DND-41 (cell line): ENCODE results near the gene GALR2.

Source experiments
- EZH2 ChIP-seq: IDR thresholded peaks from 3 replicates; pipeline ENCODE4 v1.6.1; 2012; ENCODE audit warnings: borderline replicate concordance, low read depth, mild to moderate bottlenecking, moderate library complexity, low read length, inconsistent platforms; ENCODE audit not compliant: severe bottlenecking
- TF ChIP-seq, protein P1 (sequence below): IDR thresholded peaks from 2 replicates; pipeline ENCODE4 v1.5.1; 2012; ENCODE audit warnings: borderline replicate concordance, low read length, moderate library complexity, mild to moderate bottlenecking; ENCODE audit not compliant: poor library complexity, severe bottlenecking; ENCODE audit errors: extremely low read depth

DNA sequence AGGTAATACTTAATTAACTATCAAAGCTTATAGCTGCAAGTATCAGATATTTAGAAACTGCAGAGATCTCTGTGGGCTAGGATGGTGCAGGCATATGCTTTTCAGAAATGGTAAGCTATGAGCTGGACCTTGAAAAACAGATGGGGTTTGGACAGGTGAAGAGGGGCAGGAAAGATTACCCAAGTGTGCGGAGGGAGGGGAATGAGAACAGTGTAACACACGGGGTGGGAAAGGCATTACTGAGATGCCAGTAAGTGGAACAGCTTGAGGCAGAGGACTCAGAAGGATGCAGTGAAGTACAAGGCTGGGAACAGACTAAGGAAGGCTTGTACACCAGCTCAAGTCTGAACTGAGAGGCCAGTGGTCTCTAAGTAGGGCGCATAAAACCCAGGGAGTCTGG lies 25.3 kb upstream of the GALR2 start:
- TF ChIP-seq, protein P1, sequence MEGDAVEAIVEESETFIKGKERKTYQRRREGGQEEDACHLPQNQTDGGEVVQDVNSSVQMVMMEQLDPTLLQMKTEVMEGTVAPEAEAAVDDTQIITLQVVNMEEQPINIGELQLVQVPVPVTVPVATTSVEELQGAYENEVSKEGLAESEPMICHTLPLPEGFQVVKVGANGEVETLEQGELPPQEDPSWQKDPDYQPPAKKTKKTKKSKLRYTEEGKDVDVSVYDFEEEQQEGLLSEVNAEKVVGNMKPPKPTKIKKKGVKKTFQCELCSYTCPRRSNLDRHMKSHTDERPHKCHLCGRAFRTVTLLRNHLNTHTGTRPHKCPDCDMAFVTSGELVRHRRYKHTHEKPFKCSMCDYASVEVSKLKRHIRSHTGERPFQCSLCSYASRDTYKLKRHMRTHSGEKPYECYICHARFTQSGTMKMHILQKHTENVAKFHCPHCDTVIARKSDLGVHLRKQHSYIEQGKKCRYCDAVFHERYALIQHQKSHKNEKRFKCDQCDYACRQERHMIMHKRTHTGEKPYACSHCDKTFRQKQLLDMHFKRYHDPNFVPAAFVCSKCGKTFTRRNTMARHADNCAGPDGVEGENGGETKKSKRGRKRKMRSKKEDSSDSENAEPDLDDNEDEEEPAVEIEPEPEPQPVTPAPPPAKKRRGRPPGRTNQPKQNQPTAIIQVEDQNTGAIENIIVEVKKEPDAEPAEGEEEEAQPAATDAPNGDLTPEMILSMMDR: no peak
- TF ChIP-seq EZH2: no peak
